ENCODE results near the gene IQGAP1. TPM values are rescaled to one million over a fixed set of nuclear protein-coding genes. Genes with fewer than 3 reads are reported as not detected.
"Not testable (repeated sequence)": the region's sequence is repeated elsewhere in the genome, so short reads cannot be mapped to it uniquely, and the experiment has no call there.

Gene IQGAP1
- total RNA-seq, 6 experiments from 2014 or later, result 172 to 201 (median 185) TPM

- Mint-ChIP-seq H3K27me3 (ENCODE audit: insufficient read depth) (peaks cover 2% of the 10 kb centered on the region; the same call in 1 of the 2 replicates), H3K4me1 (ENCODE audit: low read depth) (peaks cover 82% of the 10 kb centered on the region), H3K9me3 (no peaks in the 10 kb centered on the region), H3K36me3 (ENCODE audit: low read depth) (peaks cover 35% of the 10 kb centered on the region), H3K4me3 (no peak overlapping the region), H3K27ac (peak overlapping the region; percentile 58)
- TF ChIP-seq CTCF (IDR thresholded peaks at IDR 0.05), result no peak
- no peak for DNase-seq
These were observed 23.1 kb downstream of the IQGAP1 start for GRCh38 chr15:90411176-90411575.

- H3K27me3 Mint-ChIP-seq (ENCODE audit: insufficient read depth), result peaks cover 2% of the 10 kb centered on the region; the same call in 1 of the 2 replicates
- peak; percentile 44 for DNase-seq
- peaks cover 4% of the 10 kb centered on the region for H3K9me3 Mint-ChIP-seq
- peak overlapping the region; percentile 82 for H3K4me3 Mint-ChIP-seq
- peak overlapping the region; percentile 98 for H3K27ac Mint-ChIP-seq
- H3K36me3 Mint-ChIP-seq (ENCODE audit: low read depth), result peaks cover 36% of the 10 kb centered on the region
- no peak for TF ChIP-seq CTCF (IDR thresholded peaks at IDR 0.05)
- peaks cover 75% of the 10 kb centered on the region for H3K4me1 Mint-ChIP-seq (ENCODE audit: low read depth)
These were observed 24.5 kb downstream of the IQGAP1 start for GRCh38 chr15:90412356-90413194.

GRCh38 chr15:90413411-90414379 is 25.7 kb downstream of the IQGAP1 start:
- Mint-ChIP-seq H3K36me3 (ENCODE audit: low read depth) (peaks cover 34% of the 10 kb centered on the region), H3K27ac (peak overlapping the region; percentile 98), H3K4me1 (ENCODE audit: low read depth) (peaks cover 78% of the 10 kb centered on the region), H3K27me3 (ENCODE audit: insufficient read depth) (peaks cover 2% of the 10 kb centered on the region; the same call in 1 of the 2 replicates), H3K9me3 (peaks cover 8% of the 10 kb centered on the region), H3K4me3 (peak overlapping the region; percentile 82)
- DNase-seq, result peak; percentile 38
- TF ChIP-seq CTCF (IDR thresholded peaks at IDR 0.05), result no peak

GRCh38 chr15:90414408-90415028 is 26.5 kb downstream of the IQGAP1 start:
- Mint-ChIP-seq H3K4me1 (ENCODE audit: low read depth) (peaks cover 84% of the 10 kb centered on the region), H3K4me3 (peak overlapping the region; percentile 89), H3K27me3 (ENCODE audit: insufficient read depth) (peaks cover 2% of the 10 kb centered on the region; the same call in 1 of the 2 replicates), H3K36me3 (ENCODE audit: low read depth) (peaks cover 26% of the 10 kb centered on the region), H3K27ac (peak overlapping the region; percentile 98), H3K9me3 (peaks cover 8% of the 10 kb centered on the region)
- no peak for TF ChIP-seq CTCF (IDR thresholded peaks at IDR 0.05)
- peak; percentile 85 for DNase-seq

GRCh38 chr15:90416052-90416451 is 28.0 kb downstream of the IQGAP1 start:
- not testable (repeated sequence) for H3K27me3 Mint-ChIP-seq (ENCODE audit: insufficient read depth); H3K4me3 Mint-ChIP-seq; H3K9me3 Mint-ChIP-seq; DNase-seq
- peak overlapping the region; percentile 98; the same call in 1 of the 2 replicates for H3K27ac Mint-ChIP-seq
- peaks cover 89% of the 10 kb centered on the region for H3K4me1 Mint-ChIP-seq (ENCODE audit: low read depth)
- peaks cover 16% of the 10 kb centered on the region for H3K36me3 Mint-ChIP-seq (ENCODE audit: low read depth)
